Measurements from ENCODE around the gene EME1.

DNA sequence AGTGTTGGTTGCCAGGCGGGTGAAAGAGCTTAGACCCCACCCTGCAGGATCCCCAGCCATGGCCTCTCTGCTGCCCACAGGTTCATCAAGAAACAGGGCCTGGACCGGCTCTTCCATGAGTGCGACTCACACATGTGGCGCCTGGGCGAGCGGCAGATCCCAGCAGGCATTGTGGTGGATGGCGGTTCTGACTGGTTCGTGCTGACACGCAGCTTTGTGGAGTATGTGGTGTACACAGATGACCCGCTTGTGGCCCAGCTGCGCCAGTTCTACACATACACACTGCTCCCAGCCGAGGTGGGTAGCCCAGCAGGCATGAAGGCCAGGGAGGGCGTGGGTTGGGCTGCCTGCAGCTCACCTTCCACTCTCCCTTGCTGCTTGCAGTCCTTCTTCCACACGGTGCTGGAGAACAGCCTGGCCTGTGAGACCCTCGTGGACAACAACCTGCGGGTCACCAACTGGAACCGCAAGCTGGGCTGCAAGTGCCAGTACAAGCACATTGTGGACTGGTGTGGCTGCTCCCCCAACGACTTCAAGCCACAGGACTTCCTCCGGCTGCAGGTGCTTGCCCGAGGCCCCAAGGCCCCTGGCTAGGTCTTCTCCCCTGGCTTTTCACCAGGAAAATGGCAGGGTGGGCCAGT, 17.2 kb upstream of the EME1 start:
- TF ChIP-seq, protein P1, sequence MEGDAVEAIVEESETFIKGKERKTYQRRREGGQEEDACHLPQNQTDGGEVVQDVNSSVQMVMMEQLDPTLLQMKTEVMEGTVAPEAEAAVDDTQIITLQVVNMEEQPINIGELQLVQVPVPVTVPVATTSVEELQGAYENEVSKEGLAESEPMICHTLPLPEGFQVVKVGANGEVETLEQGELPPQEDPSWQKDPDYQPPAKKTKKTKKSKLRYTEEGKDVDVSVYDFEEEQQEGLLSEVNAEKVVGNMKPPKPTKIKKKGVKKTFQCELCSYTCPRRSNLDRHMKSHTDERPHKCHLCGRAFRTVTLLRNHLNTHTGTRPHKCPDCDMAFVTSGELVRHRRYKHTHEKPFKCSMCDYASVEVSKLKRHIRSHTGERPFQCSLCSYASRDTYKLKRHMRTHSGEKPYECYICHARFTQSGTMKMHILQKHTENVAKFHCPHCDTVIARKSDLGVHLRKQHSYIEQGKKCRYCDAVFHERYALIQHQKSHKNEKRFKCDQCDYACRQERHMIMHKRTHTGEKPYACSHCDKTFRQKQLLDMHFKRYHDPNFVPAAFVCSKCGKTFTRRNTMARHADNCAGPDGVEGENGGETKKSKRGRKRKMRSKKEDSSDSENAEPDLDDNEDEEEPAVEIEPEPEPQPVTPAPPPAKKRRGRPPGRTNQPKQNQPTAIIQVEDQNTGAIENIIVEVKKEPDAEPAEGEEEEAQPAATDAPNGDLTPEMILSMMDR (IDR thresholded peaks at IDR 0.05; ENCODE audit: low read length) = no peak
- TF ChIP-seq EZH2phosphoT487 (IDR thresholded peaks at IDR 0.05; ENCODE audit: low read length) = no peak
- no peak for TF ChIP-seq EZH2 (optimal IDR thresholded peaks at IDR 0.05; ENCODE audit: low read depth, low read length)
